GM21825 (cell line): Measurements from ENCODE around the gene TRAF3.

Experiments
- ATAC-seq: cut with Tn5 transposase; IDR thresholded peaks from one replicate; pipeline ENCODE4 v1.9.1; 2021; ENCODE audit warnings: mild to moderate bottlenecking, moderate library complexity; ENCODE audit not compliant: unreplicated experiment

TRAF3 gene

GRCh38 chr14:102931580-102932285, 154.5 kb downstream of the TRAF3 start:
- no peak for ATAC-seq

- ATAC-seq, result no peak
These were observed 155.4 kb downstream of the TRAF3 start for GRCh38 chr14:102932484-102933248.

GRCh38 chr14:102933618-102934231, 156.5 kb downstream of the TRAF3 start:
- ATAC-seq, result no peak

GRCh38 chr14:102935756-102936155, 158.5 kb downstream of the TRAF3 start:
- no peak for ATAC-seq

- ATAC-seq, result no peak
These were observed 160.3 kb downstream of the TRAF3 start for GRCh38 chr14:102937331-102938175.

GRCh38 chr14:102938191-102938590, 160.9 kb downstream of the TRAF3 start:
- ATAC-seq, result no peak

GRCh38 chr14:102939329-102939728, 162.1 kb downstream of the TRAF3 start:
- ATAC-seq, result no peak

GRCh38 chr14:102939820-102940561, 162.7 kb downstream of the TRAF3 start:
- no peak for ATAC-seq

GRCh38 chr14:102940729-102941362, 163.6 kb downstream of the TRAF3 start:
- ATAC-seq, result no peak

GRCh38 chr14:102941419-102942011, 164.3 kb downstream of the TRAF3 start:
- no peak for ATAC-seq

GRCh38 chr14:102942069-102942468, 164.8 kb downstream of the TRAF3 start:
- ATAC-seq, result no peak

- no peak for ATAC-seq
These were observed 166.2 kb downstream of the TRAF3 start for GRCh38 chr14:102943454-102943853.

GRCh38 chr14:102943979-102944378, 166.7 kb downstream of the TRAF3 start:
- no peak for ATAC-seq

GRCh38 chr14:102944448-102945330, 167.4 kb downstream of the TRAF3 start:
- no peak for ATAC-seq

GRCh38 chr14:102945346-102946130, 168.3 kb downstream of the TRAF3 start:
- no peak for ATAC-seq

GRCh38 chr14:102947321-102948103, 170.3 kb downstream of the TRAF3 start:
- ATAC-seq, result no peak

GRCh38 chr14:102948698-102949061, 171.4 kb downstream of the TRAF3 start:
- no peak for ATAC-seq
